GM19372 (cell line): ENCODE data around the gene LDB2.

ENCODE experiments used
- ATAC-seq: cut with Tn5 transposase; IDR thresholded peaks from one replicate; pipeline ENCODE4 v1.9.1; 2021; ENCODE audit warnings: mild to moderate bottlenecking, low read depth, moderate library complexity; ENCODE audit not compliant: unreplicated experiment

Gene LDB2

DNA sequence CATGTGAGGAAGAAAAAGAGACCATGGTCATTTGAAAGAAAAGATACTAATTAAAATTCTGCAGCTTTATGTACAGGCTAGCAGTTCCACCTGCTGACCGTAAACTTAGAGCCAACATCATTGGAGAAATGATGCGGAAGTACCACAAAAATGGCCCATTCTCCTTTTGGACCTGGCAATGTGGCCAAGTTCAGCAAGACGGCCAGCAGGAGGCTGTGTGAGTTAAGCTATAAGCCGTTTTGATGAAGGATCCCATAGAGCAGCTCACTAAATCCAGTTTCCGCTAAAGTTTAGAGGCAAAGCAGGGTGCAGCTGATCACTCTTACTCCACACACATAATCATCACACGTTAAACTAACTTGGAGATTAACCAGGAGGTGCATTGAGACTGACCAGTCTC is 133.8 kb downstream of the LDB2 start:
- no peak for ATAC-seq

DNA sequence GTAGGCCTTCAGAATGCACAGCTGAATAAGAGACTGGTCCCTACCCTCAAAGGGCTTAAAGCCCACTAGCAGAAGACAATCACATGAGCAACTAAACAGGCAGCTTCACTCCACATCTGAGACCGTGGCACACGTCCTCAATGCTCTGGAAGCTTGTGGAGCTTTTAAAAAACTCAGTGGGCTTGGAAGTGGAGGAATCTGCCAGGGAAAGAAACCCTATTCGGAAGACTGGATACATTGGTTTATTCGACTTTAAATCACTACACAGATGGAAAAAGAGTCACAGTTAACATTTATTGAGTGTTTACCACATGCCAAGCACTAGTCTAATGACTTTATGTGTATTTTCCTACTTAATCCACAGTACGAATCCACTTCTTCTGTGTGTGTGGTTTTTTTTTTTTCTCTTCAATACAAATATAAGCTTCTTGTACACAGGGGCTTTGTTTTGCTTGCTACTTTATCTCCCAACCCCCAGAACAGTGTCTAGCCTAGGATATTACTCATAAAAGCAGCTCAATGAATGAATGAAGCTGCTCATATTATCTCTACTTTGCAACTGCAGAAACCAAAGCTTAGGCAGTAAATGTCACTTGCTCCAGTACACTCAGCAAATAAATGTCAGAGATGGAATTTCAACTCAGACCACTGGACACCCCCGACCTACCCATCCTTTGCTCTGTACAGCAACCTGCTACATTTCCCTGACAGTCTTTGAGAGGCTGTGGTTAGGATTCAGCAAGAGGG is 137.7 kb downstream of the LDB2 start:
- ATAC-seq: no peak

GRCh38 chr4:16759931-16760582 is 138.4 kb downstream of the LDB2 start:
- no peak for ATAC-seq

DNA sequence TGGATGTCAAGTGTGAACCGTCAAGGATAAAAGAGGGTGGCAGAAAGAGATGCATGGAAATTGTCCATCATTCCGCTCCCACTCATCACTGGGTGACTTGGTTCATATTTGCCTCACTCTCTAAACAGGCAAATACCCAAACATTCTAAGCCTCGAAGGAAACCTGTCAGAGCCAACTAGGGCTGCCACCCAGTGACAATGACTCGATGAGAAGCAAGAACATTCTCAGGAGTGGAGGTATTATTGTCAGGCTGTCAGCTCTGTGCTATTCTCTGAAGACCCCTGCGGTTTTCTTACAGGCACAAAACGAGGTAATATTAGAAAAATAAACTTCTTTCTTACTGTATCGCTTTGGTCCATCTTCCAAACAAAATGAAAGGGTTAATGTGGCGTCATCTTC is 139.6 kb downstream of the LDB2 start:
- no peak for ATAC-seq

DNA sequence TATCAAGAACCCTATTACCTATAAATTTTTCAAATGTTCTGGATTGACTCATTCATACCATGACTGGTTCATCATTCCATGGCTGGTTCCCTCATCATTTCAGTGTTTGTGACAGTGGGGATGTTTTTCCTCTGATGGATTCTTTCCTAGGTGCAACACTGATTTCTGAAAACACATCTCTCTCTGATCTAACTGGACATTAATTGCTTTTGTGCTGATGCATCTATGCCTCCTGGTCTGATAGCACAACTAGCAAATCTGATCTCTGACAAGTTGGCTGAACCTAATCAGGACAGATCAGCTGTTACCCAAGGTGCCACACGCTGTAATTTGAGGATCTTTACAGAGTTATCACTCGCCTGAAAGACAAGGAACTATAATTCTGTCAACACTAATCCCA is 140.2 kb downstream of the LDB2 start:
- no peak for ATAC-seq

DNA sequence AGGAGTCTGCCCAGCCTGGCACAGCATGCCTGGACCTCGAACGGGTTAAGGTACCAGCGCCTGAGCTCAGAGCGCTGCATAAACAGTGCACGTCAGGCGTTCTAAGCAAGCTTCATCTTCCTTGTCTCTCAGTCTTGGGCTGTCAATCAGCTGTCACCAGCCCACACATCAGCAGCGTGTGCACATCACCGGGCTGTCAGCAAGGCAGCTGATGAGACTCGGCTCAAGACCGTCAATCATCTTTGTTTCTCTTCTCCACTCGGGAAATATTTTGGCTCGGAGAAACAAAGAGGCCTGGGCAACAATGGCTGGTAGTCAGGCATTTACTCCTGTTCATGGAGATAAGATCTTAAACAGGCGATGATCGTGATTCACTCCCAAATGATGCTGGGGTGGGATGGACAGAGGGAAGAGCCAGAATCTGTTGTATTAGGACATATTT is 141.3 kb downstream of the LDB2 start:
- ATAC-seq: no peak

GRCh38 chr4:16754104-16754503 is 144.3 kb downstream of the LDB2 start:
- no peak for ATAC-seq

GRCh38 chr4:16752150-16752549 is 146.3 kb downstream of the LDB2 start:
- ATAC-seq: no peak

- no peak for ATAC-seq
Measured at GRCh38 chr4:16750882-16751642, 147.4 kb downstream of the LDB2 start.

- no peak for ATAC-seq
Measured at GRCh38 chr4:16750216-16750615, 148.2 kb downstream of the LDB2 start.

GRCh38 chr4:16745887-16746286 is 152.6 kb downstream of the LDB2 start:
- no peak for ATAC-seq

DNA sequence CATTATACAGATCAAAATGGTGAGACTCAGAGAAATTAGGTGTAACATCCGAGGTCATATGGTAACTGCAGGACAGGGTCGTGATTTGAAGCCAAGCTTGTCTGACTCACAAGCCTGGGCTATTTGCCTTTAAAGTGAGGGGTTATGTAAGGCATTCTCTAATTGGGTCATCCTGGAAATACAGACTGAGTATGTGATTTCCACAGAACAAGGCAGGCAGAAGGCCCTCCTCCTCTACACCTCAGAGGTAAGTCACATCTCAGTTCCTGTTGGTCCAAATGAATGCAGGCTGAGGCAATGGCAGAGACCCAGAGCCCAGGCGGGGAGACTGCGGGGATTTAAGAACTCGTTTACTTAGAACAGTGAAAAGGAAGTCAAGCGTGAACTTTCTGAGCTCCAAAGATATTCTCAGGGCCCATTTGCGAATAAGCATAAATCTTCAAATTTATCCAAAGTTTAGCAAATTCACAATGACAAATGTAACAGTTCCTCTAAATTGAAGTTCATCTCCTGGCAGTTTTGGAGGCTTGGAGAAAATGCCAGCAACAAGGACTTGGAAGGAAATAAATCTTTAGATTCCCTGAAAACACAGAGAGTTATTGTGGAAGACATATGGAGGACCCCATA is 153.3 kb downstream of the LDB2 start:
- no peak for ATAC-seq

GRCh38 chr4:16741287-16741686 is 157.2 kb downstream of the LDB2 start:
- ATAC-seq: no peak

DNA sequence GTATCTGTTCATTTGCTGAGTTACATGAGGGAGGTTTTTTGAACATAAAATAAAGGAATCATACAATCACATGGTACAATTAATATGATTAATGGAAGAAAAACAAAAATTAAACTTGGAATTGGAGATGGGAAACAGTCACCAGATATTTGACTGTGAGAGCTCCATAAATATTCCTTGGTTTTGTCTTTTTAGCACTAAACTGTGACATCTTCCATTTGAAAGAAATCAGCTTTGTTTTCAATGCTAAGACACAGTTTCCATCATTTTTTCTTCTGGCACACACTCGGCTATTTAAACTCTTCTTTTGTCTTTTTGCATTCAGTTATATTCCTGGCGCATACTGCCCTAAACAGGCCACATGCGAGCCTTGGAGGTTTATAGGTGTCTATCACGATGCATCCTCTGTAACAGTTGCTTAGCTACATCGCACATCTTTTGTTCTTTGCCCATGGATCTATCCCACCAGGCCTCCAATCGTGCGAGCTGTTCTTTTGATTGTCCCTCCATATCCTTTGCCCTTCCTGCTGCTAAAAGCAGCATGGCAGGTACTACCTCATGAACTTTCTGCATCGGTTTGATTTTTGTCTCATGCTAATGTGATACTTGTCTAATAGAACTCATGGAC is 158.3 kb downstream of the LDB2 start:
- no peak for ATAC-seq

DNA sequence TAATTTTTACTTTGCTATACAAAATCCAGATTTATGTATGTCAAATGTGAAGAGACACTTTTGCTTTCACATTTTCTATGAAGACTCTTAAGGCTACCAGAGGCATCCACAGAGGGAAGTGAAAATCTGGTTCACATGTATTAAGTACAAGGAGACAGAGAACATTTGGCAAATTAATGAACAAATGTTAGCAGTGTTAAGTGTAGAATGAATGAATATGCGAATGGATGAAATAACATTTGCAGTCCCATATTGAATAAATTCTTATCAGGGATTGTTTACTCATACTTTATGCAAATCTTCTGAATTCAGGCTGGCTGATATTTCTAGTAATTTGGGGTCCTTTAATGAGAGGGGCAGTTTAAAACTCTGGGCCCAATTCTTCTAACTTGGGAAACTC is 159.9 kb downstream of the LDB2 start:
- ATAC-seq: no peak

GRCh38 chr4:16733509-16733908 is 164.9 kb downstream of the LDB2 start:
- ATAC-seq: no peak

- ATAC-seq: no peak
Measured at GRCh38 chr4:16732741-16733140, 165.7 kb downstream of the LDB2 start.

GRCh38 chr4:16731776-16732380 is 166.6 kb downstream of the LDB2 start:
- no peak for ATAC-seq

DNA sequence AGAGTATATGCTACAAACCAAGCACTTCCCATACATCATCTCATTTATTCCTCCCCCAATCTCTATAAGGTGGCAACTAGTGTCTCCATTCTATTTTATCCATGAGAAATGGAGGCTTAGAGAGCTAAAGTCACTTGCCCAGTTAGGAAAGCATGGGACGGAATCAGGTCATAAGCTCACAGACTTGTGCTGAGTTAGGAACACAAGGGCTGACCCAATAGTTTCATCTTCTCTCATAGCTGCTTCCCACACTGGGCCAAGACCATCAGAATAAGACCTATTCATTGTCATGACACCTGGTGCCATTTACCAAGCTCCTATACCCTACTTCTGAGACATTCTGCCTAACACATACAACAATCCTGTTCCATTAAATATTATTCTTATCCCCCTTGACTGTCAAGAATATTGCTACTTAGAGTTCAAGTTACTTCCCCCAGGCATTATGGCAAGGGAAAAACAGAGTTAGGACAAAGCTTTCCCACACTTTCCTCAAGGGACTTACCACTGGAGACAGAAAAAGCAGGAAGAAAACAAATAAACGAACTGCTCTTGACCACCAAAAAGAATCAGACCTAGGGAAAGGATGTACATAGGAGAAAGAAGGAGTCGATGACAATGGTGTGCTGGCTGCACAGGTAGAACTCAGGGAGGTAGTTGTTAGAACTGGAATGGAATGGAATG is 167.8 kb downstream of the LDB2 start:
- no peak for ATAC-seq

DNA sequence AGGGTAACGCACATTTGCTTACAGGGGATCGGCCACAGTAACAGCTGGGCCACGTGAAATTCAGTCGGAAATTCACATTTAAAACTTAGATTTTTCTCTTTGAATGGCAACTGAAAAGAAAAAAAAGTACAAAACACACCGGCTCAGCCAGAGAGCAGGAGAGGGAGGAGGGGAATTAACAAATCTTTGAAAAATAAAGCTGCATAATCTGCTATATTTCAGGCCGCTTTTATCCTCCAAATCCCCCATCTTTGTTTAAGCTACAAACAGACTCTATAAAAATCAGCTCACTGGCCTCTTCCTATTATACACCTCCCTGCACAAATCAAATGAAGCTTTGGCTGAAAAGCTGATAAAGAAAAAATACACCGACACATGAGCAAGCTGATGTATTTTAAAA is 169.1 kb downstream of the LDB2 start:
- no peak for ATAC-seq
